A673 (cell line): ENCODE results near the gene AKR1A1. TPM values are rescaled to one million over a fixed set of nuclear protein-coding genes. Genes with fewer than 3 reads are reported as not detected.

Experiments
- BruUV-seq: library from RNA; stranded (reverse); fragments of 400-500 nt; replicated peaks from 2 replicates; lab custom pipeline; 2021; lab: Mats Ljungman, UMichigan
- CTCF ChIA-PET: fragments of 300-600 bp; sonication (Branson Sonifier 250); formaldehyde crosslinking; loops from one replicate; lab custom pipeline; 2022; ENCODE audit warnings: antibody characterized with exemption; lab: Charles Lee
- POLR2A ChIA-PET: fragments of 300-600 bp; sonication (Branson Sonifier 250); formaldehyde crosslinking; loops from one replicate; lab custom pipeline; 2022; ENCODE audit warnings: antibody characterized with exemption; ENCODE audit not compliant: low non-redundant PET; lab: Charles Lee
- DNase-seq: peaks from one replicate; pipeline ENCODE4 v3.0.0-alpha.2; 2015; ENCODE audit warnings: low spot score
- H3K27ac ChIP-seq: fragments of 200-600 bp; sonication (generic); 2 replicates; pipeline ENCODE4 v1.5.1; 2016; ENCODE audit warnings: mixed run types, low read depth, mild to moderate bottlenecking, mixed read lengths, antibody characterized with exemption, low read length; ENCODE audit not compliant: poor library complexity, severe bottlenecking
- H3K27me3 ChIP-seq: fragments of 200-600 bp; sonication (generic); replicated peaks from 2 replicates; pipeline ENCODE4 v1.6.1; 2017; ENCODE audit warnings: mixed run types, low read depth, mild to moderate bottlenecking, mixed read lengths, antibody characterized with exemption, low read length; ENCODE audit not compliant: insufficient read depth, poor library complexity
- H3K36me3 ChIP-seq: fragments of 200-600 bp; sonication (generic); 2 replicates; pipeline ENCODE4 v1.6.1; 2016; ENCODE audit warnings: mixed run types, mild to moderate bottlenecking, mixed read lengths, antibody characterized with exemption, low read length; ENCODE audit not compliant: insufficient read depth, poor library complexity, severe bottlenecking
- H3K4me1 ChIP-seq: fragments of 200-600 bp; sonication (generic); 2 replicates; pipeline ENCODE4 v1.6.1; 2017; ENCODE audit warnings: mixed run types, mild to moderate bottlenecking, mixed read lengths, antibody characterized with exemption, low read length; ENCODE audit not compliant: insufficient read depth, poor library complexity, severe bottlenecking
- H3K4me3 ChIP-seq: fragments of 200-600 bp; sonication (generic); 2 replicates; pipeline ENCODE4 v1.5.1; 2016; ENCODE audit warnings: low read depth, mixed run types, mild to moderate bottlenecking, mixed read lengths, low read length; ENCODE audit not compliant: poor library complexity, severe bottlenecking
- H3K9me3 ChIP-seq: fragments of 200-600 bp; sonication (generic); 2 replicates; pipeline ENCODE4 v1.6.1; 2016; ENCODE audit warnings: mixed run types, low read depth, mild to moderate bottlenecking, mixed read lengths, antibody characterized with exemption, low read length; ENCODE audit not compliant: poor library complexity, severe bottlenecking
- EZH2 ChIP-seq: fragments of 200-600 bp; sonication (generic); IDR thresholded peaks from 2 replicates; pipeline ENCODE4 v1.6.1; 2017; ENCODE audit warnings: borderline replicate concordance, low read depth, mild to moderate bottlenecking, mixed read lengths, antibody characterized with exemption, low read length; ENCODE audit not compliant: poor library complexity, severe bottlenecking
- intact Hi-C: fragments of 100-400 bp; cut with micrococcal nuclease; formaldehyde crosslinking; loops from one replicate; pipeline ENCODE4 v1.10.0; 2022; ENCODE audit not compliant: unreplicated experiment
- total RNA-seq: library from RNA; stranded (reverse); gene quantifications from 2 replicates; pipeline ENCODE4 v1.2.3, GENCODE V29; 2021
- TF ChIP-seq, protein P1 (sequence below): fragments of 300-800, 200-600 bp; sonication (generic); conservative IDR thresholded peaks from 2 replicates; pipeline ENCODE4 v1.5.1; 2017; ENCODE audit warnings: low read depth, mild to moderate bottlenecking, antibody characterized with exemption, low read length, moderate library complexity, mixed read lengths

AKR1A1 gene
- total RNA-seq, 1 experiment from 2014 or later, result 183 TPM

DNA sequence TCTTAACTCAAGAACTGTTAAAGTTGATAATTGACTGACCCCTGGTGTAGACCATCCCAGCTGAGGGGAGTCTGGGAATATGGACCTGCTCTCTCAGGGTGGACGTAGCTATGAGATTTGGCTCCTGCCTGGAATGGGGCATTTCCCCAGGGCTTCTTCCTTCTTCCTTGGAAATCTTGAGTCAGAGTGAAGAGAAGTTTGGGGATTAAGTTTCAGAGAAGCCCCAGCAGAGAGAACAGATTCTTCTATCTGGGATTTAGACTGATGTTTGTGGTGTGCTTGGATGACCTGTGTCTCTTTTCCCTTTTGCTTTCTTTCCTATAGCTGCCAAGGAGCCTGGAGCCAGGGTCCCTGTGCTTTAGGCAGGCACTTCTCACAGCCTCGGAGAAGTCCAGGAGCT, 13.2 kb downstream of the AKR1A1 start:
- no peaks in the 10 kb centered on the region for H3K27me3 ChIP-seq
- peak overlapping the region; percentile 7 for H3K27ac ChIP-seq
- no peak overlapping the region for H3K4me3 ChIP-seq
- H3K9me3 ChIP-seq, result no peaks in the 10 kb centered on the region
- H3K36me3 ChIP-seq, result peaks cover 53% of the 10 kb centered on the region
- no TSS peak for BruUV-seq
- TF ChIP-seq, protein P1, sequence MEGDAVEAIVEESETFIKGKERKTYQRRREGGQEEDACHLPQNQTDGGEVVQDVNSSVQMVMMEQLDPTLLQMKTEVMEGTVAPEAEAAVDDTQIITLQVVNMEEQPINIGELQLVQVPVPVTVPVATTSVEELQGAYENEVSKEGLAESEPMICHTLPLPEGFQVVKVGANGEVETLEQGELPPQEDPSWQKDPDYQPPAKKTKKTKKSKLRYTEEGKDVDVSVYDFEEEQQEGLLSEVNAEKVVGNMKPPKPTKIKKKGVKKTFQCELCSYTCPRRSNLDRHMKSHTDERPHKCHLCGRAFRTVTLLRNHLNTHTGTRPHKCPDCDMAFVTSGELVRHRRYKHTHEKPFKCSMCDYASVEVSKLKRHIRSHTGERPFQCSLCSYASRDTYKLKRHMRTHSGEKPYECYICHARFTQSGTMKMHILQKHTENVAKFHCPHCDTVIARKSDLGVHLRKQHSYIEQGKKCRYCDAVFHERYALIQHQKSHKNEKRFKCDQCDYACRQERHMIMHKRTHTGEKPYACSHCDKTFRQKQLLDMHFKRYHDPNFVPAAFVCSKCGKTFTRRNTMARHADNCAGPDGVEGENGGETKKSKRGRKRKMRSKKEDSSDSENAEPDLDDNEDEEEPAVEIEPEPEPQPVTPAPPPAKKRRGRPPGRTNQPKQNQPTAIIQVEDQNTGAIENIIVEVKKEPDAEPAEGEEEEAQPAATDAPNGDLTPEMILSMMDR, result no peak
- TF ChIP-seq EZH2, result no peak
- intact Hi-C loops, result no loop called here
- ChIA-PET CTCF (interaction anchor here (0.6 kb wide), 1 partner anchor 24 kb away, joined by 3 read pairs; no protein-coding TSS in a partner anchor), POLR2A (no interaction called here)
- no peak for DNase-seq
- no peaks in the 10 kb centered on the region for H3K4me1 ChIP-seq

DNA sequence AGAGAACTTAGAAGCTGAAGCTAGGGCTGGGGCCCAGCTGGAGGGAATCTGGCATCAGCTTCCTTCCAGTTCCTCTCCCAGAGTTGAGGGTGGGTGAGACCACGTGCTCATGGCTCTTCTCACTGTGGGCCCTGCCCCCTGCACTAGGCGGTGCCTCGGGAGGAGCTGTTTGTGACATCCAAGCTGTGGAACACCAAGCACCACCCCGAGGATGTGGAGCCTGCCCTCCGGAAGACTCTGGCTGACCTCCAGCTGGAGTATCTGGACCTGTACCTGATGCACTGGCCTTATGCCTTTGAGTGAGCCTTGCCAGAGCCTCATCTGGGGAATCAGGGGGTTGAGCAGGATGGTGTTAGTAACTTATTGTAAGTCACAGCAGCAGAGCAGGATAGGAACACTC, 16.1 kb downstream of the AKR1A1 start:
- DNase-seq, result no peak
- no peaks in the 10 kb centered on the region for H3K9me3 ChIP-seq
- CTCF ChIA-PET, result no interaction called here
- H3K27ac ChIP-seq, result no peak overlapping the region
- intact Hi-C loops, result no loop called here
- no TSS peak for BruUV-seq
- no peaks in the 10 kb centered on the region for H3K4me1 ChIP-seq
- POLR2A ChIA-PET, result interaction anchor here (0.5 kb wide), 1 partner anchor 428 kb away, joined by 3 read pairs; no protein-coding TSS in a partner anchor
- H3K36me3 ChIP-seq, result peaks cover 66% of the 10 kb centered on the region
- TF ChIP-seq EZH2, result no peak
- TF ChIP-seq, protein P1, result no peak
- H3K27me3 ChIP-seq, result no peaks in the 10 kb centered on the region
- H3K4me3 ChIP-seq, result no peak overlapping the region

DNA sequence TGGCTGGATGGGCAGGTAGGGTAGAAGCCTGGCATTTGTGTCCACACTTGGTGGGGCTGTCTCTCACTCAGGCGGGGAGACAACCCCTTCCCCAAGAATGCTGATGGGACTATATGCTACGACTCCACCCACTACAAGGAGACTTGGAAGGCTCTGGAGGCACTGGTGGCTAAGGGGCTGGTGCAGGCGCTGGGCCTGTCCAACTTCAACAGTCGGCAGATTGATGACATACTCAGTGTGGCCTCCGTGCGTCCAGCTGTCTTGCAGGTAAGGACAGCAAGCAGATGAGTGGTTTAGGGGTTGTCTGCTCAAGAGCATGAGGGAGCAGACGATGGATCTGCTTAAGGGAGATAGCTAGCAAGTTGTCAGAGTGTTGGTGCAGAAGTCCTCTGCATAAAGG, 17.3 kb downstream of the AKR1A1 start:
- CTCF ChIA-PET, result no interaction called here
- Histone ChIP-seq H3K4me3 (no peak overlapping the region), H3K36me3 (peaks cover 57% of the 10 kb centered on the region), H3K27me3 (no peaks in the 10 kb centered on the region), H3K9me3 (no peaks in the 10 kb centered on the region), H3K4me1 (no peaks in the 10 kb centered on the region), H3K27ac (no peak overlapping the region)
- BruUV-seq, result no TSS peak
- DNase-seq, result no peak
- intact Hi-C loops, result no loop called here
- TF ChIP-seq EZH2, result no peak
- POLR2A ChIA-PET, result interaction anchor here (0.7 kb wide), 1 partner anchor 21 kb away, joined by 4 read pairs; no protein-coding TSS in a partner anchor

DNA sequence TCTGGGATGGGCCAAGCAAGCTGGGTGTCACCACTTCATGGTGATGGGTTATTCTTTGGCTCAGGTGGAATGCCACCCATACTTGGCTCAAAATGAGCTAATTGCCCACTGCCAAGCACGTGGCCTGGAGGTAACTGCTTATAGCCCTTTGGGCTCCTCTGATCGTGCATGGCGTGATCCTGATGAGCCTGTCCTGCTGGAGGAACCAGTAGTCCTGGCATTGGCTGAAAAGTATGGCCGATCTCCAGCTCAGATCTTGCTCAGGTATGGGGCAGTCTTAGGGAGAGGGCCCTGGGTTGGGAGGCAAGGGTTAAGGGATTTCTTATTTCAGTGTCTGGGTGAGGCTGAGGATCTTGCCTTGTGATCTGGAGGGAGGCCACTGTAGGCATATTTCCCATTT, 17.8 kb downstream of the AKR1A1 start:
- no peak for DNase-seq
- POLR2A ChIA-PET, result no interaction called here
- Histone ChIP-seq H3K27ac (no peak overlapping the region), H3K4me3 (no peak overlapping the region), H3K9me3 (no peaks in the 10 kb centered on the region), H3K4me1 (no peaks in the 10 kb centered on the region), H3K27me3 (no peaks in the 10 kb centered on the region), H3K36me3 (peaks cover 57% of the 10 kb centered on the region)
- CTCF ChIA-PET, result no interaction called here
- BruUV-seq, result no TSS peak
- intact Hi-C loops, result no loop called here
- TF ChIP-seq, protein P1, result no peak
- no peak for TF ChIP-seq EZH2
